ENCODE measurements around the gene AUTS2. TPM values are rescaled to one million over a fixed set of nuclear protein-coding genes. Genes with fewer than 3 reads are reported as not detected.

Gene AUTS2
- total and polyA plus RNA-seq, 2 of the 8 experiments (the other 6 are each of a cell fraction or from before 2014, with no cell fraction given), result 25.9 to 101 TPM

- ChIA-PET CTCF (ENCODE audit: partially characterized antibody) (no interaction called here), POLR2A (ENCODE audit: partially characterized antibody) (interaction anchor here (0.8 kb wide), 1 partner anchor 20 kb away, joined by 3 read pairs; no protein-coding TSS in a partner anchor)
- WGBS, 2 experiments (ENCODE audit: extremely low coverage in 1 of 2, insufficient coverage in 1 of 2, insufficient read length in 1 of 2, insufficient replicate concordance in 2 of 2, low coverage in 1 of 2, low lambda C conversion rate in 2 of 2, missing lambda C conversion rate in 1 of 2), result 48% methylated on average over 4 of the region's 4 CpGs; no CpG with 5 or more reads in 1 of the 2 experiments
- H4K20me1 ChIP-seq (replicated peaks in 1 of 2; ENCODE audit: control insufficient read depth in 1 of 2, insufficient read depth in 2 of 2, low read length in 2 of 2), result peaks cover 29 to 35% of the 10 kb centered on the region in 2 experiments
- H3K79me1 ChIP-seq (ENCODE audit: low read depth, low read length), result peaks cover 3% of the 10 kb centered on the region
- no peak overlapping the region for H3K4me3 ChIP-seq (ENCODE audit: extremely low read depth in 1 of 4, insufficient read depth in 2 of 4, low read depth in 3 of 4, low read length in 4 of 4)
- no peak overlapping the region for H3K14ac ChIP-seq (ENCODE audit: insufficient read length)
- no peak overlapping the region for H3K23ac ChIP-seq (ENCODE audit: insufficient read length)
- H3K9ac ChIP-seq (replicated peaks in 1 of 4; ENCODE audit: extremely low read depth in 1 of 4, low read depth in 3 of 4, low read length in 3 of 4), result no peak overlapping the region
- no peak overlapping the region for H2BK120ac ChIP-seq (replicated peaks; ENCODE audit: low read depth, low read length)
- H3K27me3 ChIP-seq (replicated peaks in 1 of 4; ENCODE audit: control insufficient read depth in 3 of 4, extremely low read depth in 1 of 4, insufficient read depth in 3 of 4, low read length in 3 of 4), result peaks cover 75 to 100% (median 93%) of the 10 kb centered on the region in 4 experiments
- H3K18ac ChIP-seq (ENCODE audit: extremely low read depth, low read length), result no peak overlapping the region
- H3K4me1 ChIP-seq (replicated peaks in 1 of 4; ENCODE audit: control insufficient read depth in 3 of 4, insufficient read depth in 4 of 4, low read length in 3 of 4), result peaks cover 0 to 15% (median 7%) of the 10 kb centered on the region in 4 experiments; a peak in 5 of 7 replicates
- no peaks in the 10 kb centered on the region for H3K79me2 ChIP-seq (ENCODE audit: control insufficient read depth in 1 of 2, insufficient read depth in 2 of 2, low read length in 2 of 2)
- H3K4me2 ChIP-seq (ENCODE audit: insufficient read depth in 1 of 2, low read depth in 2 of 2, low read length in 2 of 2), result no peak overlapping the region
- H3K56ac ChIP-seq (replicated peaks; ENCODE audit: insufficient read length, low read depth, low read length), result no peak overlapping the region
- H3K36me3 ChIP-seq (ENCODE audit: control insufficient read depth in 2 of 4, insufficient read depth in 4 of 4, low read length in 3 of 4), result no peaks in the 10 kb centered on the region
- H3K9me3 ChIP-seq (ENCODE audit: insufficient read depth in 2 of 2, low read depth in 1 of 2, low read length in 1 of 2), result no peaks in the 10 kb centered on the region
- no peaks in the 10 kb centered on the region for H3K23me2 ChIP-seq (ENCODE audit: low read depth, low read length)
- FAIRE-seq, result no peak
- H2BK5ac ChIP-seq (ENCODE audit: low read depth, low read length), result no peak overlapping the region
- H2BK20ac ChIP-seq (ENCODE audit: low read length), result no peak overlapping the region
- H4K5ac ChIP-seq (ENCODE audit: insufficient read length, low read depth, low read length), result no peak overlapping the region
- no peak overlapping the region for H2AFZ ChIP-seq (ENCODE audit: low read length)
- no peak overlapping the region for H3K4ac ChIP-seq (replicated peaks; ENCODE audit: insufficient read length, low read depth, low read length)
- H2BK15ac ChIP-seq (ENCODE audit: low read length), result no peak overlapping the region
- H2BK12ac ChIP-seq (ENCODE audit: low read depth, low read length), result no peak overlapping the region
- H3K27ac ChIP-seq (ENCODE audit: low read depth, low read length), result no peak overlapping the region
- no peak overlapping the region for H2AK5ac ChIP-seq (ENCODE audit: low read depth, low read length)
- no peak for DNase-seq (ENCODE audit: low read depth in 1 of 2, low spot score in 2 of 2)
- no peak overlapping the region for H4K91ac ChIP-seq (replicated peaks; ENCODE audit: insufficient read length, low read length)
- H4K8ac ChIP-seq (ENCODE audit: extremely low read depth, insufficient read depth, low read length), result no peak overlapping the region
- no peak for TF ChIP-seq E2F6 (IDR thresholded peaks at IDR 0.05)
- no peak for TF ChIP-seq EP300 (IDR thresholded peaks at IDR 0.05; ENCODE audit: borderline replicate concordance in 1 of 2, low read depth in 2 of 2, low read length in 2 of 2)
- no peak for TF ChIP-seq TCF12 (IDR thresholded peaks at IDR 0.05; ENCODE audit: low read depth, low read length)
- TF ChIP-seq RAD21 (IDR thresholded peaks at IDR 0.05 in 1 of 2, conservative IDR thresholded peaks at IDR 0.05 in 1 of 2; ENCODE audit: low read depth in 2 of 2, low read length in 2 of 2), result no peak
- no peak for TF ChIP-seq BRCA1 (IDR thresholded peaks at IDR 0.05; ENCODE audit: low read depth, low read length)
- TF ChIP-seq GTF2F1 (IDR thresholded peaks at IDR 0.05; ENCODE audit: borderline replicate concordance, low read depth, low read length), result no peak
- no peak for TF ChIP-seq CBX5 (IDR thresholded peaks at IDR 0.05; ENCODE audit: low read depth, low read length)
Measured at GRCh38 chr7:69620063-69620462, 21.8 kb downstream of the AUTS2 start.
